ENCODE measurements around the gene HIC2.
"Not testable (repeated sequence)": the region's sequence is repeated elsewhere in the genome, so short reads cannot be mapped to it uniquely, and the experiment has no call there.

Gene HIC2

DNA sequence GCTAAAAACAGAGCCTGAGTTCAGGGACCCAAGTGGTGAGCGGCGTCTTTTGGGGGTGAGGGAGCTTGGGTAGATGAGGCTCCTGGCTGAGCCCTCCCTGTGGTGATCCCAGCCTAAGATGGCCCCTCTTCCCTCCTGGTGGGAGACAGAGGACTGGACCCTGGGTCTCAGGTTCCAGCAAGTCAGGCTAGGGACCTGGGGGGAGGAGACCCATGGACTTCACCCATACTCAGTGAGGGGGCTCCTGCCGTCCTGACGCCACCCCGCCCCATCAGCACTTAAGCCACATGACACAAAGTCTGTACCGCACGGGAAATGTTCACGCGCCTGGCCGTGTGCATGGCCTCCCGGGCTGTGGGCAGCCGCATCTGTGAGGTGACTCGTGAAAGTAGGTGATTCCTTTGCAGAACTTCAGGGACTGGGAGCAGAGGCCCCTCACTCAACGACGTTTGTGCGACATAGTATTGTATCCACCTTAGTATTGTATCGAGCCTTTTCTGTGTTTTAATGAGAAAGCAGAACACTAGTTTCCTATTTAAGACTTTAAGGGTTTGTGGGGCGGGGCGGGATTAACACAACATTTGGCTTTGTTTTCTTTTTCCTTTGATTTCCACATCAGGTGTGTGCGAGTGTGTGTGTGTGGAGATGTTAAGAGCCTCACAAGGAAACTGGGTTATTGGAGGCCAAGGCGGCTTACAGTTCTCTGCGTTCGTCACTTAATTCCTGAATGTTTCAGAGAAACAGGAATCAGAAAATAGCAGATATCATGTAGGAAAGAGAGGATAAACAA lies 31.7 kb downstream of the HIC2 start:
- TF ChIP-seq, protein P1, sequence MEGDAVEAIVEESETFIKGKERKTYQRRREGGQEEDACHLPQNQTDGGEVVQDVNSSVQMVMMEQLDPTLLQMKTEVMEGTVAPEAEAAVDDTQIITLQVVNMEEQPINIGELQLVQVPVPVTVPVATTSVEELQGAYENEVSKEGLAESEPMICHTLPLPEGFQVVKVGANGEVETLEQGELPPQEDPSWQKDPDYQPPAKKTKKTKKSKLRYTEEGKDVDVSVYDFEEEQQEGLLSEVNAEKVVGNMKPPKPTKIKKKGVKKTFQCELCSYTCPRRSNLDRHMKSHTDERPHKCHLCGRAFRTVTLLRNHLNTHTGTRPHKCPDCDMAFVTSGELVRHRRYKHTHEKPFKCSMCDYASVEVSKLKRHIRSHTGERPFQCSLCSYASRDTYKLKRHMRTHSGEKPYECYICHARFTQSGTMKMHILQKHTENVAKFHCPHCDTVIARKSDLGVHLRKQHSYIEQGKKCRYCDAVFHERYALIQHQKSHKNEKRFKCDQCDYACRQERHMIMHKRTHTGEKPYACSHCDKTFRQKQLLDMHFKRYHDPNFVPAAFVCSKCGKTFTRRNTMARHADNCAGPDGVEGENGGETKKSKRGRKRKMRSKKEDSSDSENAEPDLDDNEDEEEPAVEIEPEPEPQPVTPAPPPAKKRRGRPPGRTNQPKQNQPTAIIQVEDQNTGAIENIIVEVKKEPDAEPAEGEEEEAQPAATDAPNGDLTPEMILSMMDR (IDR thresholded peaks at IDR 0.05; ENCODE audit: control insufficient read depth, insufficient read depth, low read depth, low read length, missing control alignments): no peak
- DNase-seq (ENCODE audit: low read depth): no peak
- no peak overlapping the region for H3K4me3 ChIP-seq (ENCODE audit: control insufficient read depth, low read depth, low read length)

DNA sequence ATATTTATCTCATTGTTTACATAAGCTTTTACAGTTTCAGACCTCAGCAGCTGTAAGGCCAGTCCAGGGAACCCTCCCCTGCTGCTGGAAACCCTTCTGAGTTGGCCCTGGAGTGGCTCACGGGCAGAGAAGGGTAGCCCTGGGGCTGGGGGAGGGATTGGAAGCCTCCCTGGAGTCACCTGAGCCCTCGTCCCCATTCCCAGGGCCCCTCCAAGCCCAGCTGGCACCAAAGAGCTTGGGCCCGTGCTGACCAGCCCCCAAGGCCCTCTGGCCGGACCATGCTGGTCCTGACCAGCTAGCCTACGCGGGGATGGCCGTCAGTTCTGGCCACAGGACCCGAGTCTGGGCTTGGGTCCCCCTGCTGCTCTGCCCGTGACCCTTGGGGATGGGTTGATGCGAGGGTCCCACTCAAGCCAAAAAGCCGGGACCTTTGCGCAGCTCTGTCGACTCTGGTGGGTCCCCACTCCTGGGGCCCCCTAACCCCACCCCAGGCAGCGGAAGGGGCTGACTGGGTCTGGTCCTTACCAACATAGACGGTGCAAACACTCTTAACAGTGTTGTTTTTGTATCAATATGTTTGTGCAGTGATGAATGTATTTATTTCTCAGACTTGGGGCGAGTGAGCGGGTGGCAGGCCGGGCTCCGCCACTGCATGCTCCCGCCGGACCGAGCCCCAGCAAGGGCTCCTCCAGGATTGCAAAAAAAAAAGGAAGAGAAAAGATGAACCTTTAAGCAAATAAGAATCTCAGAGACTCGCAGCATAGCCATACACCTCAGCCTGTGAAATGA lies 32.6 kb downstream of the HIC2 start:
- TF ChIP-seq, protein P1 (IDR thresholded peaks at IDR 0.05; ENCODE audit: control insufficient read depth, insufficient read depth, low read depth, low read length, missing control alignments): no peak
- H3K4me3 ChIP-seq (ENCODE audit: control insufficient read depth, low read depth, low read length): no peak overlapping the region
- no peak for DNase-seq (ENCODE audit: low read depth)

DNA sequence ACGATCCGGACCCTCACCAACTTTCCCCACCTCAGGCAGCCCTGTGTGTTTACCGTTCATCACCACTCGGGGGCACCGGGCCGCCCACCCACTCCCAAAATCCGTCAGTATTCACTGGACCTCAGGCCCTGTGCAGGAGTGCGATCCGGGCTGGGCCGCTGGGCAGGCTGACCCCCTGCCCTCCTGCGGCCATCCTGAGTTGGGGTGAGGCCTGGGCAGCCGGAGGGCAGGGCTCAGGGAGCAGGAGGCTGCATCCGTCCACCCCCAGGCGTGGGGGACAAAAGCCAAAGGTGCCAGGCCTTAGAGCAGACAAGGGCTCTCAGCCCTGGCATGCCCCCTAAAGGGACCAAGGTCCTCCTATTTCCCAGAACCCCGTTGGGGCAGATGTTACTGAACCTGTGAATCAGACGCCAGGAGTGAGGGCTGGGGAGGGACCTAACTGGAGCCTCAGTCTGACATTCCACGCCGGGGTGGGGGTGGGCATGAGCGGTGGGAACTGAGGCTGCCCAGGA lies 33.2 kb downstream of the HIC2 start:
- TF ChIP-seq, protein P1 (IDR thresholded peaks at IDR 0.05; ENCODE audit: control insufficient read depth, insufficient read depth, low read depth, low read length, missing control alignments): no peak
- H3K4me3 ChIP-seq (ENCODE audit: control insufficient read depth, low read depth, low read length): no peak overlapping the region
- no peak for DNase-seq (ENCODE audit: low read depth)

DNA sequence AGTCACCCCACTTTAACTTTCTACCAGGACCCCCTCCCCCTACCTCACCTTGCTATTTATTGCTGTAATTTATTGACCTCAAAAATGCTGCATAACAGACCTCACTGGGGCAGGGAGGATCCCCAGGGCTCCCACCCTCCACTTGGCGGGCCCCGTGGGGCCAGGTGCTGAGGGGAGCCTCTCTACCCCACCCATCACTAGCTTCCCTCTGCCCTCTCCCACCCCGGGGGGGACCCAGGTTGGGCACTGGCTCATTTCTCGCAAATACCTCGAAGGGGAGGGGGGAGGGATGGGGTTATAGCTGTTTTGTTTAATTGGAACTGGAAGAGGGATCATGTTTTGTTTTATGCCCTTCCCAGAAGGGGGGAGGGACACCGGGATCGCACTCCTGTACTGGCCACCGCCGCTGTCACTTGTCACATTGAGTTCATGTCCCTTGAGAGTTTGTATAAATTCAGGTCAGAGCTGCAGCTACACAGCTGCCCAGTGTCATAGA lies 33.7 kb downstream of the HIC2 start:
- H3K4me3 ChIP-seq (ENCODE audit: control insufficient read depth, low read depth, low read length): no peak overlapping the region
- DNase-seq (ENCODE audit: low read depth): no peak
- TF ChIP-seq, protein P1 (IDR thresholded peaks at IDR 0.05; ENCODE audit: control insufficient read depth, insufficient read depth, low read depth, low read length, missing control alignments): no peak

DNA sequence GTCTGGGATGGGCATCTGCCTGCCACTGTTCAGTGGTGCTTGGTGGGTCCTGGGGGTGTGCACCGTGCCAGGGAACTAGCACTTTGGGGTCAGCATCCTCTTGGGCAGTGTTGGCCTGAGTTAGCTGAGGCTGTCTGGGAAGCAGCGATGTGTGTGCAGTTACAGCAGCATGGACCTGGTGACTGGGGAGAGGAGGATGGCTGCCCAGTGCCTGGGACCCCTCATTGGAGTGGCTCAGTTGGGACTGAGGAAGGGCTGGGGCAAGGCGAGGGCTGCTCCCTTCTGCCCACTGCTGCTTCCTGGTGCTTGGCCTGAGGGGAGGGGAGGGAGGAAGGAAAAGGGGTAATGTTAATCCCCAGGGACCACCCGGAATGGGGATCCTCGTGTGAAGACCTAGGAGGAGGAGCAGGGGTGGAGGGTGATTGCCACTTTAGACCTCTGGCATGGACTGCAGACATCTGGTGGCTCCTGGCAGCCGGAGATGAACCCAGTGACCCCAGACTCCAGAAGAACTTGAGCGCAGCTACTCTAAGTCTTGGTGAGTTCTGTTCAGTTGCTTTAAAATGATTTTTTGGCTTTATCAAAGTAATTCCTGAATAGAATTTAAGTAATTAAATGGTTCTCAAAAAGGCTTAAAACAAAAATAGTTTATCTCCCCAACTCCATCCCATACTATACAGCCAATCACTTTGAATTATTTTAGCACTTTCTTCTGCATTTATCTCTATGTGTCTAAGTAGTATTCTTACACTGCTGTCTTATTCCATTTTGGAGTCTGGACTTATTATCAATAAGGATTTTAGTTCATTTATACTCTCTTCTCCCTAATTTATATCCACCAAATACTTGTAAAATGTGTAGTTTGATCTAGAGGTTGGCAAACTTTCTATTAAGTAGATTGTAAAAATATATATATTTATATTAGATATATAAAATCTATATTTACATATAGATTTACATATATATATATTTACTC lies 34.7 kb downstream of the HIC2 start:
- no peak overlapping the region for H3K4me3 ChIP-seq (ENCODE audit: control insufficient read depth, low read depth, low read length)
- DNase-seq (ENCODE audit: low read depth): no peak
- TF ChIP-seq, protein P1 (IDR thresholded peaks at IDR 0.05; ENCODE audit: control insufficient read depth, insufficient read depth, low read depth, low read length, missing control alignments): no peak

DNA sequence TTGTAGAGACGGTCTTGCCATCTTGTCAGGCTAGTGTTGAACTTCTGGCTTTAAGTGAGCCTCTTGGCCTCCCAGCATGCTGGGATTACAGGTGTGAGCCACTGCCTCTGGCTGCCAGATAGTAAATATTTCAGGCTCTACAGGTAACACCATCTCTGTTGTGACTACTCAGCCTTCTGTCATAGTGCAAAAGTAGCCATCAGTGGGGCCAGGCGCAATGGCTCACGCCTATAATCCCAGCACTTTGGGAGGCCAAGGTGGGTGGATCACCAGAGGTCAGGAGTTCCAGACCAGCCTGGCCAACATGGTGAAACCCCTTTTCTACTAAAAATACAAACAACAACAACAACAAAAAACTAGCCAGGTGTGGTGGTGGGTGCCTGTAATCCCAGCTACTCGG lies 35.5 kb downstream of the HIC2 start:
- DNase-seq (ENCODE audit: low read depth); H3K4me3 ChIP-seq (ENCODE audit: control insufficient read depth, low read depth, low read length): not testable (repeated sequence)

DNA sequence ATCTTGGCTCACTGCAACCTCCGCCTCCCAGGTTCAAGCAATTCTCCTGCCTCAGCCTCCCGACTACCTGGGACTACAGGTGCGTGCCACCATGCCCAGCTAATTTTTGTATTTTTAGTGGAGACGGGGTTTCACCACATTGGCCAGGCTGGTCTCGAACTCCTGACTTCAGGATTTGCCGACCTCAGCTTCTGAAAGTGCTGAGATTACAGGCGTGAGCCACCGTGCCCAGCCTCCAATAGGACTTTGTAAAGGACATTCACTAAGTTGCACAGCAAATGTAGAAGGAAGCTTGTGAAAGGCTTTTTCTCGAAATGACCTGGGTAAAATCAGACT lies 37.8 kb downstream of the HIC2 start:
- not testable (repeated sequence) for DNase-seq (ENCODE audit: low read depth); H3K4me3 ChIP-seq (ENCODE audit: control insufficient read depth, low read depth, low read length)

Measured in AG09309 (cell line).